Measurements from ENCODE around the gene KCNV2.

Gene KCNV2

GRCh38 chr9:2758162-2758897 is 41.0 kb downstream of the KCNV2 start:
- no peak for DNase-seq (ENCODE audit: low read depth in 2 of 2)

GRCh38 chr9:2758898-2759510 is 41.7 kb downstream of the KCNV2 start:
- DNase-seq (ENCODE audit: low read depth in 2 of 2): no peak

GRCh38 chr9:2761424-2761823 is 44.1 kb downstream of the KCNV2 start:
- DNase-seq (ENCODE audit: low read depth in 2 of 2): no peak

GRCh38 chr9:2764353-2764752 is 47.0 kb downstream of the KCNV2 start:
- DNase-seq (ENCODE audit: low read depth in 2 of 2): no peak

- no peak for DNase-seq (ENCODE audit: low read depth in 2 of 2)
These were observed 48.1 kb downstream of the KCNV2 start for GRCh38 chr9:2765250-2765880.

GRCh38 chr9:2767800-2768677 is 50.7 kb downstream of the KCNV2 start:
- no peak for DNase-seq (ENCODE audit: low read depth in 2 of 2)

GRCh38 chr9:2771087-2771486 is 53.8 kb downstream of the KCNV2 start:
- no peak for DNase-seq (ENCODE audit: low read depth in 2 of 2)

GRCh38 chr9:2771661-2772060 is 54.4 kb downstream of the KCNV2 start:
- no peak for DNase-seq (ENCODE audit: low read depth in 2 of 2)

- no peak for DNase-seq (ENCODE audit: low read depth in 2 of 2)
These were observed 60.1 kb downstream of the KCNV2 start for GRCh38 chr9:2777454-2777853.

GRCh38 chr9:2778816-2779215 is 61.5 kb downstream of the KCNV2 start:
- no peak for DNase-seq (ENCODE audit: low read depth in 2 of 2)

All from stimulated activated CD4-positive, alpha-beta T cell treated with anti-CD3 and anti-CD28 coated beads, Interleukin-1b, Interleukin-23, amount 100 ng/mL, for 1 hour (primary cell).